ENCODE results near the gene HNMT.
"Not testable (repeated sequence)": the region's sequence is repeated elsewhere in the genome, so short reads cannot be mapped to it uniquely, and the experiment has no call there.

HNMT gene

GRCh38 chr2:137964066-137964858 is at the start of gene HNMT:
TSS of gene HNMT (plus strand) at chr2:137964473. CDS start at chr2:137964492, 19 bp downstream.
- DNase-seq (ENCODE audit: low read depth in 2 of 2): no peak

GRCh38 chr2:137921105-137921880 is 43.0 kb upstream of the HNMT start:
- DNase-seq (ENCODE audit: low read depth in 2 of 2): no peak

GRCh38 chr2:137922171-137922570 is 42.1 kb upstream of the HNMT start:
- not testable (repeated sequence) for DNase-seq (ENCODE audit: low read depth in 2 of 2)

GRCh38 chr2:137924019-137924418 is 40.3 kb upstream of the HNMT start:
- no peak for DNase-seq (ENCODE audit: low read depth in 2 of 2)

GRCh38 chr2:137925599-137925998 is 38.7 kb upstream of the HNMT start:
- no peak for DNase-seq (ENCODE audit: low read depth in 2 of 2)

GRCh38 chr2:137927846-137928245 is 36.4 kb upstream of the HNMT start:
- no peak for DNase-seq (ENCODE audit: low read depth in 2 of 2)

- no peak for DNase-seq (ENCODE audit: low read depth in 2 of 2)
These were observed 35.4 kb upstream of the HNMT start for GRCh38 chr2:137928547-137929518.

- DNase-seq (ENCODE audit: low read depth in 2 of 2): no peak
These were observed 34.8 kb upstream of the HNMT start for GRCh38 chr2:137929519-137929916.

GRCh38 chr2:137930146-137930545 is 34.1 kb upstream of the HNMT start:
- no peak for DNase-seq (ENCODE audit: low read depth in 2 of 2)

- no peak for DNase-seq (ENCODE audit: low read depth in 2 of 2)
These were observed 28.7 kb upstream of the HNMT start for GRCh38 chr2:137935591-137935990.

- no peak for DNase-seq (ENCODE audit: low read depth in 2 of 2)
These were observed 27.0 kb upstream of the HNMT start for GRCh38 chr2:137937246-137937645.

GRCh38 chr2:137937778-137938177 is 26.5 kb upstream of the HNMT start:
- DNase-seq (ENCODE audit: low read depth in 2 of 2): no peak

- no peak for DNase-seq (ENCODE audit: low read depth in 2 of 2)
These were observed 26.1 kb upstream of the HNMT start for GRCh38 chr2:137938204-137938603.

GRCh38 chr2:137939026-137939425 is 25.2 kb upstream of the HNMT start:
- no peak for DNase-seq (ENCODE audit: low read depth in 2 of 2)

GRCh38 chr2:137940154-137940553 is 24.1 kb upstream of the HNMT start:
- DNase-seq (ENCODE audit: low read depth in 2 of 2): no peak

GRCh38 chr2:137942037-137942832 is 22.0 kb upstream of the HNMT start:
- DNase-seq (ENCODE audit: low read depth in 2 of 2): no peak

GRCh38 chr2:137942833-137943677 is 21.2 kb upstream of the HNMT start:
- DNase-seq (ENCODE audit: low read depth in 2 of 2): no peak

- no peak for DNase-seq (ENCODE audit: low read depth in 2 of 2)
These were observed 20.5 kb upstream of the HNMT start for GRCh38 chr2:137943678-137944347.

GRCh38 chr2:137944714-137945113 is 19.6 kb upstream of the HNMT start:
- no peak for DNase-seq (ENCODE audit: low read depth in 2 of 2)

- DNase-seq (ENCODE audit: low read depth in 2 of 2): no peak
These were observed 19.0 kb upstream of the HNMT start for GRCh38 chr2:137945229-137945628.
